NCI-H82 (cell line): Measurements from ENCODE around the gene GCK.

Experiments
- DNase-seq: peaks from one replicate; lab custom pipeline; 2025; lab: John Stamatoyannopoulos, UW

The GCK gene

GRCh38 chr7:44155191-44156185 is 33.8 kb downstream of the GCK start:
- DNase-seq, result no peak

- DNase-seq, result no peak
Measured at GRCh38 chr7:44154703-44155102, 34.5 kb downstream of the GCK start.

GRCh38 chr7:44153948-44154335 is 35.3 kb downstream of the GCK start:
- no peak for DNase-seq

- DNase-seq, result no peak
Measured at GRCh38 chr7:44152971-44153947, 36.0 kb downstream of the GCK start.

GRCh38 chr7:44151956-44152355 is 37.3 kb downstream of the GCK start:
- no peak for DNase-seq

- DNase-seq, result no peak
Measured at GRCh38 chr7:44150966-44151941, 38.0 kb downstream of the GCK start.

- peak; percentile 23 for DNase-seq
Measured at GRCh38 chr7:44150466-44150832, 38.8 kb downstream of the GCK start.

- DNase-seq, result no peak
Measured at GRCh38 chr7:44149571-44150465, 39.4 kb downstream of the GCK start.

GRCh38 chr7:44148961-44149536 is 40.2 kb downstream of the GCK start:
- no peak for DNase-seq

GRCh38 chr7:44148166-44148565 is 41.1 kb downstream of the GCK start:
- no peak for DNase-seq

GRCh38 chr7:44147026-44147991 is 41.9 kb downstream of the GCK start:
- DNase-seq, result peak; percentile 98

GRCh38 chr7:44145969-44146911 is 43.0 kb downstream of the GCK start:
- DNase-seq, result peak; percentile 89

GRCh38 chr7:44145479-44145968 is 43.7 kb downstream of the GCK start:
- no peak for DNase-seq

- DNase-seq, result no peak
Measured at GRCh38 chr7:44144968-44145478, 44.2 kb downstream of the GCK start.

GRCh38 chr7:44144426-44144967 is 44.7 kb downstream of the GCK start:
- no peak for DNase-seq

- DNase-seq, result no peak
Measured at GRCh38 chr7:44143646-44144250, 45.5 kb downstream of the GCK start.
